Rectal smooth muscle tissue (tissue), 1 donor: Measurements from ENCODE around the gene LRP1B.

ENCODE experiments used
- H3K27ac ChIP-seq: one replicate; pipeline ENCODE4 v1.7.0; 2013; ENCODE audit warnings: low read depth, low read length, inconsistent platforms
- H3K27me3 ChIP-seq: one replicate; pipeline ENCODE4 v1.7.0; 2013; ENCODE audit warnings: low read length; ENCODE audit not compliant: control insufficient read depth, insufficient read depth
- H3K36me3 ChIP-seq: one replicate; pipeline ENCODE4 v1.7.0; 2013; ENCODE audit warnings: low read length; ENCODE audit not compliant: control insufficient read depth, insufficient read depth
- H3K4me1 ChIP-seq: one replicate; pipeline ENCODE4 v1.7.0; 2013; ENCODE audit warnings: low read length; ENCODE audit not compliant: control insufficient read depth, insufficient read depth
- H3K4me3 ChIP-seq: one replicate; pipeline ENCODE4 v1.7.0; 2013; ENCODE audit warnings: low read length
- H3K9ac ChIP-seq: one replicate; pipeline ENCODE4 v1.7.0; 2013; ENCODE audit warnings: low read length

The LRP1B gene

DNA sequence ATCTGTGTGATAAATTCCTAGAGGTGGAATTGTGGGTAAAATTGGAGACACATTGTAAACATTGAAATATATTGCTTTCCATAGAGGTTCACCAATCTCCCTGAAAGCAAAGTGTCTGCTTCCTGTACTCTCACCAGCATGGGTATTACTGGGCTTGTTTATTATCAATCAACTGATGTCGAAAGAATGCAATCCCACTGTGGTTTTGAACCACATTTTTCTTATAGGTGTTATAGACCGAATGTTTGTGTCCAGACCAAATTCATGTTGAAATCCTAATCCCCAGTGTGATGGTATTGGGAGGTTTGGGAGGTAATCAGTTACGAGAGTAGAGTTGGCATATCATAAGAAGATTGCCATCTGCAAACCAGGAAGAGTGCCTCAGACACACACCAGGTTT is 1212.4 kb downstream of the LRP1B start:
- Histone ChIP-seq H3K27ac (no peak overlapping the region), H3K4me1 (no peaks in the 10 kb centered on the region), H3K36me3 (no peaks in the 10 kb centered on the region), H3K4me3 (no peak overlapping the region), H3K27me3 (no peaks in the 10 kb centered on the region), H3K9ac (no peak overlapping the region)

- Histone ChIP-seq H3K27me3 (no peaks in the 10 kb centered on the region), H3K27ac (no peak overlapping the region), H3K4me1 (no peaks in the 10 kb centered on the region), H3K36me3 (no peaks in the 10 kb centered on the region), H3K4me3 (no peak overlapping the region), H3K9ac (no peak overlapping the region)
Measured at GRCh38 chr2:140916410-140916809, 1214.4 kb downstream of the LRP1B start.

DNA sequence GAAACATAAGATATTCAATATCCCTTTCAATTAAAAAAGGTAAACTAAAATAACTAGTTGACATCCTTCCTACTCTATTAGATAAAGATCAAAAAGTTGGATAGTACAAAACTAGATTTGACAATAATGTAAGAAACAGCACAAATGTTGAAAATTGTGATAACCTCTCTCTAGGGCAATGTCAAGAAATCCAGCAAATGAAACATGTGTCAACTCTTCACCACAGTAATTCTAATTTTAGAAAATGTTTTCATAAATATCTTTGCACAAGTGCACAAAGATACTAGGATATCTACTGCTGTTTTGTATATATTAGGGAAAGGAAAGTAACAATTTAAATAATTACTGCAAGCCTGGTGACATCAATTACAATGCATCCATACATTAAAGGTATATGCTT is 1220.1 kb downstream of the LRP1B start:
- H3K27me3 ChIP-seq: no peaks in the 10 kb centered on the region
- no peak overlapping the region for H3K27ac ChIP-seq
- H3K4me3 ChIP-seq: no peak overlapping the region
- H3K4me1 ChIP-seq: no peaks in the 10 kb centered on the region
- H3K36me3 ChIP-seq: no peaks in the 10 kb centered on the region
- no peak overlapping the region for H3K9ac ChIP-seq

DNA sequence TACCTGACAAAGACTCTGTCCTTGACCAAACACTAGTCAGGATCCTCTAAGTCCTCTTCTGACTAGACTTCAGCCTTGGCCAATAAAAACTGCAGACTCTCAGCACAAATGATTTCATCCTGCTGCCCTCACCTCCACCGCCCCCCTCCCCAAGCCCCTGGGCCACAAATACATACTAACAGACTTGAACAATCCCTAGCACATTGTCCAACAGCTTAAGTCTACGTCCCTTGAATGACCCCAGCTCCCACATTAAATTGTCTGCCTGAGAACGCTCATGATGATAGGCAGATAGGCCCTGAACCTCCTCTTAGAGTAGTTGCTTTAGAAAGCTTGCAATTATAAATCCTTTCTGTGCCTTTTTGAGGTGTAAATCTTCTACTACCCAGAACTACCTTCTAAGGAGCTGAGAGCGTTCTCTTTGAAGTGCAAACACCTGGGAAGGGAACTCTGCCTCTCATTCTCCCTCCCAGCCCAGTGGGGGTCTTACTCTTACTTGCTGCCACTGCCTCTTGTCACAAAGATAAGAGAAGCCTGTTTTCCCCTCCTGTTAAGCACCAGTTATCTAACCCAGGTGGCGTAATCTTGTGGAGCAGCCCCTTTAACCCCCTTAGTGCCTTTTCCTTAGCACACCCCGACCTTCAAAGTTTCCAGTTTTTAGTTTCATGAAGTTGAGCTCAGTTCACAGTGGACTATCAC is 1225.6 kb downstream of the LRP1B start:
- Histone ChIP-seq H3K36me3 (no peaks in the 10 kb centered on the region), H3K4me1 (no peaks in the 10 kb centered on the region), H3K4me3 (no peak overlapping the region), H3K27ac (no peak overlapping the region), H3K9ac (no peak overlapping the region), H3K27me3 (no peaks in the 10 kb centered on the region)

DNA sequence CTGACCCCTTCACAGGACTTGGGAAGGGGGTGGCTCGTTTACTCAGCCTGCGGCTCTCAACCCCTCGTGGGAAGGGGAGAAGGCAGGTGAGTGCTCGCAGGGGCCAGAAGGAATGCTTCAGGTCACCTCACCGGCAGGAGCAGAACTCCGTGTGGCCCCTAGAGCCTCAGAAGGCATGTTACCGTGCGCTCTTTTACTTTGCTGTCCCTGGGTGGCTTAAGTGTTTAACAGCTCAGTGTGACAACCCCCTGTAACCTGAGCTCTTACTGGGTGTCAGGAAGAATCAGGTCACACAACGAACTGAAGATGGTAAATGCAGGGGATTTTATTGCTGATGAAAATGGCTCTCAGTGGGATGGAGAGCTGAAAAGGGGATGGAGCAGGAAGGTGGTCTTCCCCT is 1235.4 kb downstream of the LRP1B start:
- Histone ChIP-seq H3K4me1 (no peaks in the 10 kb centered on the region), H3K27ac (no peak overlapping the region), H3K36me3 (no peaks in the 10 kb centered on the region), H3K4me3 (no peak overlapping the region), H3K9ac (no peak overlapping the region), H3K27me3 (no peaks in the 10 kb centered on the region)

DNA sequence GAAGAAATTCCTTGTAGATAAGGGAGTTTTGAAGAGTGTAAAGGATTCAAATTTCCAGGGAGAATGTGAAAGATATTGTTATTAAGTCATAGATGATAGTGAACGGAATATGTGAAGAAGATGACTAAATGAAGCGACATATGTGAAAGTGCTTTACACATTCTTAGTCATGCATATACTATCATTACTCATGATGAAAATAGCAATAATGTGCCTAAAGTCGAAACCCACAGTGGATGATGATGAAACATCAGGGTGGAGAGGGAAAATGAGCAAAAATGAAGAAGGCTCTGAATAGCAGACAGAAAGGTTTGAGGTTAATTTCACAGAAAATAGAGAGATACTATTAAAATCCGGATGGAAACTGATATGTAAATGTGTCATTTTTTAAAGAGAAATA is 1237.1 kb downstream of the LRP1B start:
- Histone ChIP-seq H3K27me3 (no peaks in the 10 kb centered on the region), H3K4me1 (no peaks in the 10 kb centered on the region), H3K36me3 (no peaks in the 10 kb centered on the region), H3K9ac (no peak overlapping the region), H3K4me3 (no peak overlapping the region), H3K27ac (no peak overlapping the region)

DNA sequence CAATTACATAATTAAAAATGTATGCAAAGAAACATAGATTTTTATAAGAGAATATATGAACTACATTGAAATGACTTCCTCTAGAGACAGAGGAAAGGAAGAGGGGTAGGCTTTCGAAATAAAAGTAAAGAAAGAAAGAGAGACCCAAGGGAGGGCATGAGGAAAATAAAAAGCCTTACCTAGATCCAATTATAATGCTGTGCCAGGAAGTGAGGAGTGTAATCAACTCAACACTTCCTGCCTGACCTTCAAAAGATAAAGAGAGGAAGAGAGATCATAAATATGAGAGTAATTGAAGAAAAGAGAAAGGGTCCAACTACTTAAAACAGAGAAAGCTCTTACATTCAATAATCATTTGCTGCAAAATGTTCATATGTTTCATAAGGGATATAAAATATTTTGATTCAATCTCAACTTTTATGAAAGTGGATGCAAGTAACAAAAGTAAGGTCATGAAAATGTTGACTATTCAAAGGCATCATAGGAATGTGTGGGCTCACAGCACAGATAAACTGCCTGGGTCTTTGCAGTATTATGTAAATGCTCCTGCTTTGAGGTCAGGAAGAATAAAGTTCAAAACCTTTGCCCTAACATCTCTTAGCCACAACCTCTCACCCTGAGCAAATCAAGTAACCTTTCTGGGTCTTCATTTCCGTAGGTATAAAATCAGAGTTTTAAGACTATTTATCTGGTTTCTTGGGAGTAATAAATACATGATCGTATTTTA is 1237.7 kb downstream of the LRP1B start:
- Histone ChIP-seq H3K36me3 (no peaks in the 10 kb centered on the region), H3K27ac (no peak overlapping the region), H3K4me3 (no peak overlapping the region), H3K27me3 (no peaks in the 10 kb centered on the region), H3K9ac (no peak overlapping the region), H3K4me1 (no peaks in the 10 kb centered on the region)

DNA sequence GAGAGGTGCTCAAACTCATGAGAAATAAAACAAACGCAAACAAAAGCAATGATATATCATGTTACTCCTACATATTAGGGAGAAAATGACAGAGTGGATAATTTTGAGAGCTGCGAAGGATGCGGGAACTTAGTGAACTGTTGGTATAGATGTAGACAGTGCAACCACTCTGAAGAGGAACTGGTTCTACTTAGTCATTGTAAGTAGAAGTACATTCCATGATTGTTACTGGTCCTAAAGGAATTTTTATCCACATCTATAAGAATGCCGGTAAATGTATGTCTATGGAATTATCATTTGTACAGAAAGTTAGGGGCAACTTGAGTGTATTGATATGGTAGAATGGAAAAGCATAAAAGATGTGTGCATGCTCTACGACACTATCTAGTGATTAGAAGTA is 1238.4 kb downstream of the LRP1B start:
- Histone ChIP-seq H3K27me3 (no peaks in the 10 kb centered on the region), H3K4me3 (no peak overlapping the region), H3K27ac (no peak overlapping the region), H3K36me3 (no peaks in the 10 kb centered on the region), H3K9ac (no peak overlapping the region), H3K4me1 (no peaks in the 10 kb centered on the region)

- no peaks in the 10 kb centered on the region for H3K36me3 ChIP-seq
- H3K27me3 ChIP-seq: no peaks in the 10 kb centered on the region
- H3K4me3 ChIP-seq: no peak overlapping the region
- no peaks in the 10 kb centered on the region for H3K4me1 ChIP-seq
- no peak overlapping the region for H3K27ac ChIP-seq
- H3K9ac ChIP-seq: no peak overlapping the region
Measured at GRCh38 chr2:140891614-140892212, 1239.1 kb downstream of the LRP1B start.

- H3K4me1 ChIP-seq: no peaks in the 10 kb centered on the region
- no peaks in the 10 kb centered on the region for H3K27me3 ChIP-seq
Measured at GRCh38 chr2:140882671-140883620, 1247.9 kb downstream of the LRP1B start.

DNA sequence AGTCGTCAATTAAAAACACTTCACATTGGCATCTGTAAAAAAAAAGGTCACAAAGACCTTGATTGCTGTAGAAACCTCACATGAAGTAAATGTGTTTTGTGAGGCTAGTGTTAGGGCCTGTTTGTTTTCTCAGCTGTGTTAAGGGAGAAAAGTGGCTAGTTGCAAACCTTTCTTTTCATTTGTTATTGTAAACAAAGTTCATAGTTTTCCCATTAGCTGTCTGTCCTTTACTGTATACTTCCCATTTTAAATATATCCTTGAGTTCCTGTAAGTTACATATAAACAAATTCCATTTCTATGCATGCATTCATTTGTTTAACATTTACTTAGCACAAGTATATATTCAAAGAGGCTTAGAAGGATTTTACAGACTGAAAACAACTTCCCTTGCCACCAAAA is 1250.2 kb downstream of the LRP1B start:
- Histone ChIP-seq H3K9ac (no peak overlapping the region), H3K36me3 (no peaks in the 10 kb centered on the region), H3K27me3 (no peaks in the 10 kb centered on the region), H3K27ac (no peak overlapping the region), H3K4me3 (no peak overlapping the region), H3K4me1 (no peaks in the 10 kb centered on the region)

More at GRCh38 chr2:140882671-140883620, 1247.9 kb downstream of the LRP1B start:
- Histone ChIP-seq H3K4me3 (no peak overlapping the region), H3K27ac (no peak overlapping the region), H3K9ac (no peak overlapping the region), H3K36me3 (no peaks in the 10 kb centered on the region)

DNA sequence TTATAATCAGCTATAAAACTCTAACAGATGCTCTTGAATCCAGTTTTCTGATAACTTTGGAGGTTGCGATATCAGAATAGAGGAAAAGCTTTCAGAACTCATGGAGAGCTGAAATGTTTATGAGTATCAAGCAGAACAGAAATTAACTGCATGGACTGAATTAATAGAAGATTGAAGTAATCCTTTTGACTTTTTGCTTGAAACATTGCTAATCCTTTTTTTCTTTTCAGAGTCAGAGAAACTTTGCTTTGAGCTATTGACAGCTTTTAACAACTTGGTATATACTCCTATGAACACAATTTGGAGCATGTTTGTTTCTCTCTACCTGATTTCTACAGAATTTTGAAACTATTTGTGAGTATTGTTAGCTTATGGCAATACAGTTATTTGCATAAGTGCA is 1254.8 kb downstream of the LRP1B start:
- no peak overlapping the region for H3K9ac ChIP-seq
- no peaks in the 10 kb centered on the region for H3K27me3 ChIP-seq
- no peaks in the 10 kb centered on the region for H3K4me1 ChIP-seq
- H3K4me3 ChIP-seq: no peak overlapping the region
- no peaks in the 10 kb centered on the region for H3K36me3 ChIP-seq
- no peak overlapping the region for H3K27ac ChIP-seq
